SK-N-SH (cell line): ENCODE data around the gene STON1. TPM values are rescaled to one million over a fixed set of nuclear protein-coding genes. Genes with fewer than 3 reads are reported as not detected.
A peak's percentile ranks its signal among the peaks of the same experiment; 100 is the strongest.

Experiments
- CTCF ChIA-PET: fragments of 300-600, 350-600 bp; formaldehyde crosslinking; extraction: SDS; loops from one replicate; lab custom pipeline; 2021; lab: Yijun Ruan, JAX
- POLR2A ChIA-PET: fragments of 350-600 bp; sonication (Branson Sonifier 250); formaldehyde crosslinking; extraction: SDS; loops from one replicate; lab custom pipeline; 2020; ENCODE audit warnings: antibody characterized with exemption, inconsistent platforms; lab: Yijun Ruan, JAX
- DNase-seq: peaks from one replicate; pipeline ENCODE4 v3.0.0; 2012
- H2AFZ ChIP-seq: fragments of 200-600 bp; sonication (generic); 2 replicates; pipeline ENCODE4 v1.8.1; 2016; ENCODE audit warnings: antibody characterized with exemption, mild to moderate bottlenecking, low read depth
- H3F3A ChIP-seq: fragments of 200-600 bp; sonication (generic); replicated peaks from 2 replicates; pipeline ENCODE3; 2016; ENCODE audit warnings: antibody characterized with exemption, mild to moderate bottlenecking; ENCODE audit not compliant: insufficient read depth
- H3K27ac ChIP-seq, 2 experiments: fragments of 200-500 bp in 1 of 2; fragments of 200-600 bp in 1 of 2; sonication (Bioruptor generic) in 1 of 2; sonication (generic), shearing (Covaris generic) in 1 of 2; 2 replicates each; pipeline versions ENCODE4 v1.5.1 to v1.6.1; 2014 to 2016; ENCODE audit warnings: low read depth in 2 of 2, inconsistent platforms in 1 of 2, low read length in 1 of 2, mild to moderate bottlenecking in 1 of 2, mixed read lengths in 1 of 2
- H3K27me3 ChIP-seq: fragments of 200-600 bp; sonication (generic), shearing (Covaris generic); 2 replicates; pipeline ENCODE4 v1.6.1; 2016; ENCODE audit warnings: mixed run types; ENCODE audit not compliant: insufficient read depth
- H3K36me3 ChIP-seq, 2 experiments: fragments of 200-500 bp in 1 of 2; fragments of 200-600 bp in 1 of 2; sonication (Bioruptor generic) in 1 of 2; sonication (generic) in 1 of 2; replicated peaks in 1 of 2; 2 replicates each; pipeline versions ENCODE3 to v1.5.1; 2014 to 2016; ENCODE audit warnings: low read length in 1 of 2, mild to moderate bottlenecking in 1 of 2; ENCODE audit not compliant: insufficient read depth in 2 of 2, control insufficient read depth in 1 of 2
- H3K4me1 ChIP-seq, 2 experiments: fragments of 200-500 bp in 1 of 2; fragments of 200-600 bp in 1 of 2; sonication (Bioruptor generic) in 1 of 2; sonication (generic), shearing (Covaris generic) in 1 of 2; 2 replicates each; pipeline versions ENCODE4 v1.5.1 to v1.6.1; 2014 to 2016; ENCODE audit warnings: low read depth in 1 of 2, low read length in 1 of 2, mixed run types in 1 of 2; ENCODE audit not compliant: insufficient read depth in 2 of 2, control insufficient read depth in 1 of 2
- H3K4me2 ChIP-seq: fragments of 200-600 bp; sonication (generic), shearing (Covaris generic); 2 replicates; pipeline ENCODE4 v1.6.1; 2017; ENCODE audit warnings: mixed run types
- H3K4me3 ChIP-seq, 2 experiments: fragments of 200-500 bp in 1 of 2; fragments of 200-600 bp in 1 of 2; sonication (Bioruptor generic) in 1 of 2; sonication (generic), shearing (Covaris generic) in 1 of 2; 2 replicates each; pipeline versions ENCODE4 v1.5.1 to v1.8.1; 2014 to 2016; ENCODE audit warnings: low read depth in 2 of 2, inconsistent platforms in 1 of 2, low read length in 1 of 2, mild to moderate bottlenecking in 1 of 2, mixed read lengths in 1 of 2, moderate library complexity in 1 of 2
- H3K79me2 ChIP-seq: fragments of 200-600 bp; sonication (generic); 2 replicates; pipeline ENCODE4 v1.8.1; 2017; ENCODE audit warnings: mild to moderate bottlenecking; ENCODE audit not compliant: insufficient read depth
- H3K9ac ChIP-seq: fragments of 200-600 bp; sonication (generic); 2 replicates; pipeline ENCODE4 v1.6.1; 2017; ENCODE audit warnings: mixed run types
- H3K9me2 ChIP-seq: fragments of 200-600 bp; sonication (generic); 2 replicates; pipeline ENCODE4 v1.6.1; 2017; ENCODE audit warnings: mixed run types
- H3K9me3 ChIP-seq: fragments of 200-600 bp; sonication (generic); 2 replicates; pipeline ENCODE4 v1.6.1; 2017; ENCODE audit warnings: mixed run types, mild to moderate bottlenecking, moderate library complexity
- H4K20me1 ChIP-seq: fragments of 200-600 bp; sonication (generic); 2 replicates; pipeline ENCODE4 v1.6.1; 2017; ENCODE audit warnings: mild to moderate bottlenecking, mixed run types; ENCODE audit not compliant: insufficient read depth
- CTCF ChIP-seq: fragments of 200-600 bp; sonication (generic); IDR thresholded peaks from 2 replicates; pipeline ENCODE4 v1.6.1; 2017; ENCODE audit warnings: antibody characterized with exemption, mild to moderate bottlenecking, moderate library complexity
- GABPA ChIP-seq: IDR thresholded peaks from 2 replicates; pipeline ENCODE4 v1.4.0; 2012; ENCODE audit warnings: low read depth, mild to moderate bottlenecking
- MEF2A ChIP-seq: IDR thresholded peaks from 2 replicates; pipeline ENCODE4 v1.4.0; 2012; ENCODE audit warnings: low read depth, borderline replicate concordance
- NRF1 ChIP-seq: IDR thresholded peaks from 2 replicates; pipeline ENCODE4 v1.6.1; 2012; ENCODE audit warnings: low read depth, mild to moderate bottlenecking, low read length
- RCOR1 ChIP-seq: fragments of 150-350 bp; IDR thresholded peaks from 2 replicates; pipeline ENCODE4 v1.6.1; 2017; ENCODE audit warnings: antibody characterized with exemption, low read length
- RFX5 ChIP-seq: IDR thresholded peaks from 2 replicates; pipeline ENCODE4 v1.6.1; 2012; ENCODE audit warnings: mild to moderate bottlenecking, improper control_type of control experiment, low read length
- SMC3 ChIP-seq: IDR thresholded peaks from 2 replicates; pipeline ENCODE4 v1.6.1; 2012; ENCODE audit warnings: low read depth, low read length, improper control_type of control experiment
- YY1 ChIP-seq: IDR thresholded peaks from 2 replicates; pipeline ENCODE4 v1.4.0; 2012; ENCODE audit warnings: low read depth, mild to moderate bottlenecking
- WGBS: methylation state at CpG from one replicate; pipeline ENCODE4 v1.1.6; 2017; ENCODE audit warnings: low lambda C conversion rate; 5-methylcytosine and 5-hydroxymethylcytosine counted together
- polyA plus RNA-seq, 3 experiments: library from polyadenylated mRNA; depleted of rRNA; stranded (reverse); fragments of >200 nt; gene quantifications; 2 replicates each; pipeline ENCODE4 v1.2.3, GENCODE V29; 2012
- TF ChIP-seq, protein P1 (sequence below): fragments of 150-350 bp; IDR thresholded peaks from 2 replicates; pipeline ENCODE4 v1.6.1; 2017; ENCODE audit warnings: antibody characterized with exemption, low read length, low read depth, borderline replicate concordance

The STON1 gene
- polyA plus RNA-seq (2012; rRNA removed), result 4.2 and 5.7 TPM in 2 replicates
- 5.5 and 6.0 TPM in 2 replicates for polyA plus RNA-seq (2012; cell fraction: cytosol; rRNA removed)
- polyA plus RNA-seq (2012; cell fraction: nucleus; rRNA removed), result 4.2 and 7.5 TPM in 2 replicates

DNA sequence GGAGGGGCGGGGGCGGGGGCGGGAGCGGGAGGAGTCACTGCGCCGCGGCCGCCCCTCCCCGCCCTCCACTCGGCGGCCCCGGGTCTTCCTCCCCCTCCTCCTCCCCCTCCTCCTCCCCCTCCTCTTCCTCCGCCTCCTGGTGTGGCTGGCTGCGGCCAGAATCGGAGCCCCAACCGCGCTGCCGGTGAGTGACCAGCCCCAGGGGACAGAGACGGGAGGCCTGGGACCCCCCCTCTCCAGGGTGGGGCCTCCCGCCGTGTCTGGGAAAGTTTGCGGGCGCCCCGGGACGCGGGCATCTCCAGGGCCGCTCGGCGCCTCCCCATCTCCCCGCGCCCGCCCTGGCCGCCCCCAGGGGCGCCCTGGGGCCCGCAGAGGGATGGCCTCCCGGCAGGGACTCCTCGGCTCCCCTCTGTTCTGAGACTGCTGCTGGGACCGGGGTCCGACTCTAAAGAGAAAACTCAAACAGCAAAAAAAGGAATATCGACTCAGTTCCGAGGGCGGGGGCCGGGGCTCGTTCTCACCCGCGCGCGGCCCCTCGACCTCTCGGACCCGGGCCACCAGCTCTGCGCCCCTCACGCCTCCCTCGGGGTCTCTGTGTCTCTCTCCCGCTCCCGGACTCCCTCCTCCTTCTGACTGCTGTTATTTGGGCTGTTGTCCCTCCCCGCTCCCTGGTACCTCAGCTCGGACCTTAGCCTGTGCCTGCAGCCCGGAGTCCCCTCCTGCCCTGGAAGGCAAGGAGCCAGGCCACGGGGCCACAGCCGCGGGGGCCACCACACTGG is at the start of gene STON1:
TSS of gene STON1 (plus strand) at position 122 of the 779 bp plus-strand sequence. CDS start 50,480 bp downstream, outside the sequence.
- WGBS, result 2% methylated on average over 44 of the region's 62 CpGs
- POLR2A ChIA-PET, result no interaction called here

DNA sequence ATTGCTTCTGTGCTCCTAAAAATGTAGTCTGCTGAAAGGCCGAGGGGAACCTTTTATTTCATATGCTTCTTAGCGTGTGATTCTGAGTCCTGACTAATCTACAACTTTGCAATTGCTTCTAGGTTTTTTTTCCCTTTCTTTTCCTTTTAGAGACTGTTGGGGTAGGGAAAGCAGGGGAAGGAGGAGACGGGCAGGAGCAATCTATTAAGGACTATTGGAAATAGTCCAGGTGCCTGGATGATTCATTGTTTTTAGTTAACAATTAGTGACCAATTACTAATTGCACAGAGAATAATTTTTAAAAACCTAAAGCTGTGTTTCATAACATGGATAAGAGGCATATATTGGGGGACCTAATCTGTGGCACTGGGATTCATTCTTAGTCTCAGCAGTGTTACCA is 49.4 kb upstream of the STON1 start:
- H3K27me3 ChIP-seq, result no peaks in the 10 kb centered on the region
- no peak for DNase-seq
- no peak overlapping the region for H3K9ac ChIP-seq
- no peaks in the 10 kb centered on the region for H3K9me3 ChIP-seq
- H3K4me3 ChIP-seq, result no peak overlapping the region
- ChIA-PET CTCF (interaction anchor here (2.5 kb wide), 1 partner anchor 10 kb away, joined by 12 read pairs; no protein-coding TSS in a partner anchor), POLR2A (no interaction called here)
- H3K4me2 ChIP-seq, result no peak overlapping the region
- H3K9me2 ChIP-seq, result no peaks in the 10 kb centered on the region
- H4K20me1 ChIP-seq, result no peaks in the 10 kb centered on the region
- H2AFZ ChIP-seq, result no peak overlapping the region
- WGBS, result 80% methylated on average over 3 of the region's 3 CpGs
- H3K36me3 ChIP-seq, result peaks cover 3 to 12% of the 10 kb centered on the region in 2 experiments
- H3K4me1 ChIP-seq, result peaks cover 0 to 8% of the 10 kb centered on the region in 2 experiments; a peak in 2 of 4 replicates
- H3F3A ChIP-seq, result peaks cover 4% of the 10 kb centered on the region
- 0 out of 4 replicates have a peak overlapping the region, but pooled peaks of 1 of the 2 experiments have one; percentile 11 for H3K27ac ChIP-seq
- H3K79me2 ChIP-seq, result no peaks in the 10 kb centered on the region
- TF ChIP-seq YY1, result no peak
- no peak for TF ChIP-seq NRF1

More for the DNA sequence above, at the start of gene STON1:
- Histone ChIP-seq H3K4me3 (peak within 1 kb of the TSS; percentile 70 to 92), H2AFZ (peak within 1 kb of the TSS; percentile 99), H3K9me2 (no peaks in the 10 kb centered on the region), H3K9ac (peak within 1 kb of the TSS; percentile 93), H3K27me3 (no peaks in the 10 kb centered on the region), H3K27ac (peak within 1 kb of the TSS; percentile 82 to 91), H3K79me2 (peaks cover 17% of the 10 kb centered on the region; the same call in 1 of the 2 replicates), H3K36me3 (no peaks in the 10 kb centered on the region), H3K4me2 (peak within 1 kb of the TSS; percentile 96), H3K9me3 (no peaks in the 10 kb centered on the region), H3F3A (peaks cover 30% of the 10 kb centered on the region), H4K20me1 (no peaks in the 10 kb centered on the region), H3K4me1 (peaks cover 4 to 15% of the 10 kb centered on the region in 2 experiments; a peak in 3 of 4 replicates)
- DNase-seq, result peak; percentile 79
- TF ChIP-seq, protein P1, sequence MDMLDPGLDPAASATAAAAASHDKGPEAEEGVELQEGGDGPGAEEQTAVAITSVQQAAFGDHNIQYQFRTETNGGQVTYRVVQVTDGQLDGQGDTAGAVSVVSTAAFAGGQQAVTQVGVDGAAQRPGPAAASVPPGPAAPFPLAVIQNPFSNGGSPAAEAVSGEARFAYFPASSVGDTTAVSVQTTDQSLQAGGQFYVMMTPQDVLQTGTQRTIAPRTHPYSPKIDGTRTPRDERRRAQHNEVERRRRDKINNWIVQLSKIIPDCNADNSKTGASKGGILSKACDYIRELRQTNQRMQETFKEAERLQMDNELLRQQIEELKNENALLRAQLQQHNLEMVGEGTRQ, result no peak
- TF ChIP-seq MEF2A (no peak), RFX5 (no peak), SMC3 (no peak), RCOR1 (no peak), CTCF (peak; percentile 28), GABPA (no peak)
- CTCF ChIA-PET, result interaction anchor here (1.0 to 2.6 kb wide), 3 partner anchors 10 to 59 kb away, joined by 3 to 7 read pairs (median 4); no protein-coding TSS in a partner anchor
